ENCODE results near the gene LCTL.

DNA sequence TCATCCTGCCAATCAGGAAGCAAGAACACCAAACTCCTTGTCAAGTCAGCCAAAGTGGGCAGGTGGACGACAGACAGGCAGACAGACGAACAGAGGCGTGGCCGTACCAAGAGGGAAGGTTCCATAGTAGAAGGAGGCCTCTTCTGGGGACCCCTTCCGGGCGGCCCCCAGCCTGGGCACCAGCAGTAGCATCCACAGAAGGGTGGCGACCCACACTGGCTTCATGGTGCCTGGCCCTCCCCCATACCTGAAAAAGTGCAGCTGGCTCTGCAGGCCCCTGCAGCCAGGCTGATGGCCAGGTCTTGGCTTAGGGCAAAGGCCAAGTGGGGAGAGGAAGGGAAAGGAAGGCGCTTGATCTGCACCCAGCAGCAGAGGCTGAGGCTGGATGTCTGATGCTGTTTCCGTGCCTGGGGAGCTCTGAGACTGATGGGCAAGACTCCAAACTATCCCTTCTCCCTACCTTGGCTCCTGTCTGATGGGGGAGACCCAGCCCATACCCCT lies 607 bp downstream of the LCTL start:
- TF ChIP-seq, protein P1, sequence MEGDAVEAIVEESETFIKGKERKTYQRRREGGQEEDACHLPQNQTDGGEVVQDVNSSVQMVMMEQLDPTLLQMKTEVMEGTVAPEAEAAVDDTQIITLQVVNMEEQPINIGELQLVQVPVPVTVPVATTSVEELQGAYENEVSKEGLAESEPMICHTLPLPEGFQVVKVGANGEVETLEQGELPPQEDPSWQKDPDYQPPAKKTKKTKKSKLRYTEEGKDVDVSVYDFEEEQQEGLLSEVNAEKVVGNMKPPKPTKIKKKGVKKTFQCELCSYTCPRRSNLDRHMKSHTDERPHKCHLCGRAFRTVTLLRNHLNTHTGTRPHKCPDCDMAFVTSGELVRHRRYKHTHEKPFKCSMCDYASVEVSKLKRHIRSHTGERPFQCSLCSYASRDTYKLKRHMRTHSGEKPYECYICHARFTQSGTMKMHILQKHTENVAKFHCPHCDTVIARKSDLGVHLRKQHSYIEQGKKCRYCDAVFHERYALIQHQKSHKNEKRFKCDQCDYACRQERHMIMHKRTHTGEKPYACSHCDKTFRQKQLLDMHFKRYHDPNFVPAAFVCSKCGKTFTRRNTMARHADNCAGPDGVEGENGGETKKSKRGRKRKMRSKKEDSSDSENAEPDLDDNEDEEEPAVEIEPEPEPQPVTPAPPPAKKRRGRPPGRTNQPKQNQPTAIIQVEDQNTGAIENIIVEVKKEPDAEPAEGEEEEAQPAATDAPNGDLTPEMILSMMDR (IDR thresholded peaks at IDR 0.05), result no peak
- no peak for TF ChIP-seq POLR2A (IDR thresholded peaks at IDR 0.05)
- no peak for TF ChIP-seq POLR2AphosphoS5 (IDR thresholded peaks at IDR 0.05)

Measured in breast epithelium (tissue), 3 donors.